ENCODE measurements around the gene PALLD. TPM values are rescaled to one million over a fixed set of nuclear protein-coding genes. Genes with fewer than 3 reads are reported as not detected.

Gene PALLD
- total RNA-seq, 4 donors from 2014 or later = 266 to 761 (median 441) TPM

DNA sequence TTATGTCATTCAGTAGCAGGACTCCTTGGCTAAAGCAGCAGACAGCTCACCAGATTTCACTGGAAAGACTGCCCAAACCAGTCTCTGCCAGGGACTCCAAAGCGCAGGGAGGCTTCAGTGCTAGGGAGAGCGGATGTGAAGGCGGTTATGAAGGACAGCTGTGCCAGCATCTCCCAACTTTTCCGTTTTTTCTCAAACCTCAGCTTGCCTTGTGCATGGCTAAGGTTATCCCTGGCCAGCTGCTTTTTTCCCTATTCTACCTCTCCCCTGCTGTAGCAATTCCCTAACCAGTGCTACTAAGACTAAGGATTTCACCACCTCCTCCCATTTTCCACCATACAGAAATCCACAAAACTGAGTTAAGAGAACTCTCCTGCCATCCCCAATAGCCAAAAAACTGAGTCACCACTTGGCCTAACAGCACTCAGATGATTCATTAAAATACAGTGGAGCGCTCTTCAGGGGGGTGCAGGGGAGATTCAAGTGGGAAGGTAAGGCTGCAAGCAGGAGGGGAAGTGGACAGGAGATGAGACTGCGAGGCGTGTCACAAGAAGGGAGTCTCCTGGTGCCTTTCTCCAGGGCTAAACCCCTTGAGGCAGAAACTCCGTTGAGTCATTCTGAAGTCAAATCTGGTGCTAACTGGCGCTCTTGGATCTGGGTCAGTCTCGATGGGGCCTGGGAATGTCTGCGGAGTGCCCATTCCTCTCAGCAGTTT lies 90.7 kb downstream of the PALLD start:
- H3K27ac ChIP-seq = peak overlapping the region; percentile 74 to 77
- no peaks in the 10 kb centered on the region for H3K36me3 ChIP-seq
- peaks cover 6 to 7% of the 10 kb centered on the region in 2 donors for H3K4me1 ChIP-seq
- no peak overlapping the region for H3K4me3 ChIP-seq
- no peaks in the 10 kb centered on the region for H3K9me3 ChIP-seq
- peak; percentile 63 to 76 for DNase-seq
- no peaks in the 10 kb centered on the region for H3K27me3 ChIP-seq
- TF ChIP-seq, protein P1, sequence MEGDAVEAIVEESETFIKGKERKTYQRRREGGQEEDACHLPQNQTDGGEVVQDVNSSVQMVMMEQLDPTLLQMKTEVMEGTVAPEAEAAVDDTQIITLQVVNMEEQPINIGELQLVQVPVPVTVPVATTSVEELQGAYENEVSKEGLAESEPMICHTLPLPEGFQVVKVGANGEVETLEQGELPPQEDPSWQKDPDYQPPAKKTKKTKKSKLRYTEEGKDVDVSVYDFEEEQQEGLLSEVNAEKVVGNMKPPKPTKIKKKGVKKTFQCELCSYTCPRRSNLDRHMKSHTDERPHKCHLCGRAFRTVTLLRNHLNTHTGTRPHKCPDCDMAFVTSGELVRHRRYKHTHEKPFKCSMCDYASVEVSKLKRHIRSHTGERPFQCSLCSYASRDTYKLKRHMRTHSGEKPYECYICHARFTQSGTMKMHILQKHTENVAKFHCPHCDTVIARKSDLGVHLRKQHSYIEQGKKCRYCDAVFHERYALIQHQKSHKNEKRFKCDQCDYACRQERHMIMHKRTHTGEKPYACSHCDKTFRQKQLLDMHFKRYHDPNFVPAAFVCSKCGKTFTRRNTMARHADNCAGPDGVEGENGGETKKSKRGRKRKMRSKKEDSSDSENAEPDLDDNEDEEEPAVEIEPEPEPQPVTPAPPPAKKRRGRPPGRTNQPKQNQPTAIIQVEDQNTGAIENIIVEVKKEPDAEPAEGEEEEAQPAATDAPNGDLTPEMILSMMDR (IDR thresholded peaks at IDR 0.05) = no peak
- TF ChIP-seq POLR2A (IDR thresholded peaks at IDR 0.05) = no peak
- intact Hi-C loops (cut with DNase I; ENCODE audit: low total_unique reads) = no loop called here

DNA sequence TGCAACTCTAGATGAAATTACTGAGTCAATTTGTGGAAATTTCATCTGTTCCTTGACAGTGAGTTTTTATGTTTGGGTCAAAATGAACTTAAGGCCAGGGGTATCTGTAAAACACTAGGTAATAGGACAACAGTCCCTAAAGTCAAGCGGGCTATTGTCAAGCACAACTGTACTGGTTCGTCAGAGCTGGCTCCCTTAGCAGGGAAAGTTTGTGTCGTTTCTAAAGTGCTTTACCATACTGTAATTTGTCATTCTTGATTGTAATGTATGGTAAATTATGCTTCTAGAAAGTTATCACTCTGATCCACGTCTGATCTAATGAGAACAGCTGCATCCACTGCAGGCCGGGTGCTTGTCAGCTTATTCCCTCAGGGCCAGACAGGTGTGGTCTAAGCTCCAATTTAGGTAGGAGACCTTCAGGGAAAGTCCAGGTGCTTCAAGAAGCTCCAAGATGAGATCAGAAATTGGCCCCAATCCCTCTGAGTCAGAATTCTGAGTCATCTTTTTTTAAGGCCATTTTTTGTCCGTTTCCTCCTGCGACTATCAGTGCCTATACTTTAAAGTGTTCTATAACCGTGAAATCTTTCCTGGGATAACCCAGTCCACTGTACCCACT lies 92.2 kb downstream of the PALLD start:
- TF ChIP-seq, protein P1 (IDR thresholded peaks at IDR 0.05) = no peak
- peak in 1 of 2 donors; percentile 79 for DNase-seq
- intact Hi-C loops (cut with DNase I; ENCODE audit: low total_unique reads) = no loop called here
- Histone ChIP-seq H3K4me3 (no peak overlapping the region), H3K27ac (peak overlapping the region; percentile 74 to 77), H3K27me3 (no peaks in the 10 kb centered on the region), H3K4me1 (peaks cover 6 to 7% of the 10 kb centered on the region in 2 donors), H3K9me3 (no peaks in the 10 kb centered on the region), H3K36me3 (no peaks in the 10 kb centered on the region)

DNA sequence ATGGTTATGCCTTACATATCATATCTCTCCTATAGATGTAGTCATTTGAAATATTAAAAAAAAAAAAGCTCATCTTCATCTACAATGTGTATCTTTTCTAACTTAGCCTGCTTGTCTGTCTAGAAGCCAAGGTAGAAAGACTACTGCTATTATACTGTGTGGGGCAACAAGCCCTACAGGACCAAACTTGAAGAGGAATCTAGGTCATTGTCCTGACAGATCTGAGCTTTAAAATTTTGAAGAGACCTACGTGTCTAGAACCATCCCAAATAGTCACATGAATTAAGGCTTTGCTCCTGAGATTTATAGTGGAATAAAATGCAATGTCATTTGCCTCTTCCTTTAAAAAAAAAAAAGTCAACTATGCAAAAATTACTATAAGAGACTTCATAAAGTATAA lies 95.8 kb downstream of the PALLD start:
- DNase-seq = no peak
- Histone ChIP-seq H3K27ac (no peak overlapping the region), H3K4me1 (no peaks in the 10 kb centered on the region), H3K9me3 (no peaks in the 10 kb centered on the region), H3K36me3 (no peaks in the 10 kb centered on the region), H3K27me3 (no peaks in the 10 kb centered on the region), H3K4me3 (no peak overlapping the region)
- intact Hi-C loops (cut with DNase I; ENCODE audit: low total_unique reads) = no loop called here
- TF ChIP-seq POLR2A (IDR thresholded peaks at IDR 0.05) = no peak
- TF ChIP-seq, protein P1 (IDR thresholded peaks at IDR 0.05) = no peak

DNA sequence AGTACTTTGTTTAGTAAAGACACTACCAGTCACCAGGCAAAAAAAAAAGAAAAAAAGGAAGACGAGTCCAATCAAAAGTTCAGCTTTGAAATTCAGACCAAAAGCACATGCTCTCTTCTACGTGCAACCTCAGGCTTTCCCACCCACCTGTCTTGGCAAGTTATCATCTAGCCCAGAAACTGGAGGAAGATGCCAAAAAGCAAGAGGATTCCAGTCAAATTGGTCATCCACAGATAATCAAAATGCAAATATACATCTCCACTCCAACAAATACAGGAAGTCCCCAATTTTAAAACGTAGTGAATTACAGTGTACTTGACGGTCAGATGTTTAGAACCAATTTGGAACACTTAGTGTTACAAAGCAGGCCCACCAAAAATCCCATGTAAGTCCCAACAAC lies 96.5 kb downstream of the PALLD start:
- no peak overlapping the region for H3K27ac ChIP-seq
- H3K36me3 ChIP-seq = no peaks in the 10 kb centered on the region
- DNase-seq = no peak
- no peaks in the 10 kb centered on the region for H3K9me3 ChIP-seq
- H3K4me1 ChIP-seq = no peaks in the 10 kb centered on the region
- TF ChIP-seq, protein P1 (IDR thresholded peaks at IDR 0.05) = no peak
- no peak for TF ChIP-seq POLR2A (IDR thresholded peaks at IDR 0.05)
- no peaks in the 10 kb centered on the region for H3K27me3 ChIP-seq
- intact Hi-C loops (cut with DNase I; ENCODE audit: low total_unique reads) = no loop called here
- H3K4me3 ChIP-seq = no peak overlapping the region

DNA sequence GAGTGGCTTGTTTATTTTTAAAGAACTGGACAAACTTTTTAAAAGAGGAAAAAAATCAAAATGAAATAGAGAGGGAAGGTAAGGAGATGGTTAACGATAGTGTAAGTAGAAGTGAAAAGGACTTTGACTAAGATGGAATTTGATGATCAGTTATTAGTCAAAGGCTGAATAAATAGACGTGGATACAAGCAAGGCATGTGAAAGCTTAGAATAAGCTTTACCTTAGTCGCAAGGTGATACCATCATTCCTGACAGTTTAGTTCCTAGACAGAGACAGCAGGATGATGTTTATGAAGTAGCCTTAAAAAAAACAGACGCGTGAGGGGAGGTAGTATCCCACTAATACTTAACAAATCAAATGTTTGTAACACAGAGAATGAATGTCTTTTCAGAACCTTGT lies 97.3 kb downstream of the PALLD start:
- TF ChIP-seq, protein P1 (IDR thresholded peaks at IDR 0.05) = no peak
- TF ChIP-seq POLR2A (IDR thresholded peaks at IDR 0.05) = no peak
- intact Hi-C loops (cut with DNase I; ENCODE audit: low total_unique reads) = no loop called here

More for the DNA sequence above, 97.3 kb downstream of the PALLD start:
- no peak overlapping the region for H3K4me3 ChIP-seq
- H3K36me3 ChIP-seq = no peaks in the 10 kb centered on the region
- H3K27me3 ChIP-seq = no peaks in the 10 kb centered on the region
- H3K4me1 ChIP-seq = no peaks in the 10 kb centered on the region
- H3K9me3 ChIP-seq = no peaks in the 10 kb centered on the region
- no peak overlapping the region for H3K27ac ChIP-seq
- no peak for DNase-seq
